Measurements from ENCODE around the gene ARMC12. TPM values are rescaled to one million over a fixed set of nuclear protein-coding genes. Genes with fewer than 3 reads are reported as not detected.
A peak's percentile ranks its signal among the peaks of the same experiment; 100 is the strongest.

Gene ARMC12
- total and polyA plus RNA-seq, 2 experiments from 2014 or later: 0.90 to 0.94 TPM

GRCh38 chr6:35718375-35718736, 18.5 kb upstream of the ARMC12 start (continued):
- TF ChIP-seq EZH2 (IDR thresholded peaks at IDR 0.05; ENCODE audit: low read depth, unreplicated experiment) (no peak), EZH2phosphoT487 (IDR thresholded peaks at IDR 0.05; ENCODE audit: unreplicated experiment) (no peak), CTCF (conservative IDR thresholded peaks at IDR 0.05; ENCODE audit: low read depth in 2 of 2) (no peak), POLR2AphosphoS5 (IDR thresholded peaks at IDR 0.05; ENCODE audit: low read depth) (no peak)

GRCh38 chr6:35718911-35719381, 17.9 kb upstream of the ARMC12 start:
- H3K27ac Mint-ChIP-seq: 0 out of 2 replicates have a peak overlapping the region, but pooled peaks have one; percentile 15
- peak; percentile 16 for ATAC-seq
- H3K27ac ChIP-seq (ENCODE audit: low read depth): peak overlapping the region; percentile 82

More at GRCh38 chr6:35718911-35719381, 17.9 kb upstream of the ARMC12 start:
- Histone ChIP-seq H3K4me2 (peak overlapping the region; percentile 53), H3F3A (replicated peaks; ENCODE audit: low read depth) (peaks cover 25% of the 10 kb centered on the region), H3K9me2 (ENCODE audit: insufficient read depth) (no peaks in the 10 kb centered on the region), H3K4me1 (ENCODE audit: insufficient read depth) (peaks cover 40% of the 10 kb centered on the region), H4K20me1 (replicated peaks; ENCODE audit: insufficient read depth) (no peaks in the 10 kb centered on the region), H2AFZ (peak overlapping the region; percentile 48), H3K79me2 (replicated peaks; ENCODE audit: insufficient read depth) (no peaks in the 10 kb centered on the region), H3K36me3 (ENCODE audit: insufficient read depth) (no peaks in the 10 kb centered on the region), H3K27me3 (ENCODE audit: insufficient read depth) (no peaks in the 10 kb centered on the region), H3K4me3 (no peak overlapping the region)
- Mint-ChIP-seq H3K36me3 (ENCODE audit: low read depth) (no peaks in the 10 kb centered on the region), H3K4me3 (peak overlapping the region; percentile 8; the same call in 1 of the 3 replicates), H3K27me3 (ENCODE audit: insufficient read depth, low read depth, poor library complexity) (peaks cover 28% of the 10 kb centered on the region), H3K4me1 (peaks cover 52% of the 10 kb centered on the region), H3K9me3 (no peaks in the 10 kb centered on the region)
- TF ChIP-seq, protein P1, sequence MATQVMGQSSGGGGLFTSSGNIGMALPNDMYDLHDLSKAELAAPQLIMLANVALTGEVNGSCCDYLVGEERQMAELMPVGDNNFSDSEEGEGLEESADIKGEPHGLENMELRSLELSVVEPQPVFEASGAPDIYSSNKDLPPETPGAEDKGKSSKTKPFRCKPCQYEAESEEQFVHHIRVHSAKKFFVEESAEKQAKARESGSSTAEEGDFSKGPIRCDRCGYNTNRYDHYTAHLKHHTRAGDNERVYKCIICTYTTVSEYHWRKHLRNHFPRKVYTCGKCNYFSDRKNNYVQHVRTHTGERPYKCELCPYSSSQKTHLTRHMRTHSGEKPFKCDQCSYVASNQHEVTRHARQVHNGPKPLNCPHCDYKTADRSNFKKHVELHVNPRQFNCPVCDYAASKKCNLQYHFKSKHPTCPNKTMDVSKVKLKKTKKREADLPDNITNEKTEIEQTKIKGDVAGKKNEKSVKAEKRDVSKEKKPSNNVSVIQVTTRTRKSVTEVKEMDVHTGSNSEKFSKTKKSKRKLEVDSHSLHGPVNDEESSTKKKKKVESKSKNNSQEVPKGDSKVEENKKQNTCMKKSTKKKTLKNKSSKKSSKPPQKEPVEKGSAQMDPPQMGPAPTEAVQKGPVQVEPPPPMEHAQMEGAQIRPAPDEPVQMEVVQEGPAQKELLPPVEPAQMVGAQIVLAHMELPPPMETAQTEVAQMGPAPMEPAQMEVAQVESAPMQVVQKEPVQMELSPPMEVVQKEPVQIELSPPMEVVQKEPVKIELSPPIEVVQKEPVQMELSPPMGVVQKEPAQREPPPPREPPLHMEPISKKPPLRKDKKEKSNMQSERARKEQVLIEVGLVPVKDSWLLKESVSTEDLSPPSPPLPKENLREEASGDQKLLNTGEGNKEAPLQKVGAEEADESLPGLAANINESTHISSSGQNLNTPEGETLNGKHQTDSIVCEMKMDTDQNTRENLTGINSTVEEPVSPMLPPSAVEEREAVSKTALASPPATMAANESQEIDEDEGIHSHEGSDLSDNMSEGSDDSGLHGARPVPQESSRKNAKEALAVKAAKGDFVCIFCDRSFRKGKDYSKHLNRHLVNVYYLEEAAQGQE (IDR thresholded peaks at IDR 0.05; ENCODE audit: unreplicated experiment): no peak
- TF ChIP-seq EZH2 (IDR thresholded peaks at IDR 0.05; ENCODE audit: low read depth, unreplicated experiment): no peak
- no peak for TF ChIP-seq JUNB (IDR thresholded peaks at IDR 0.05; ENCODE audit: unreplicated experiment)
- TF ChIP-seq NANOG (IDR thresholded peaks at IDR 0.05; ENCODE audit: borderline replicate concordance): no peak
- no peak for TF ChIP-seq ZNF462 (CRISPR knock-in tag; IDR thresholded peaks at IDR 0.05)
- no peak for TF ChIP-seq ZNF114 (CRISPR knock-in tag; IDR thresholded peaks at IDR 0.05)
- DNase-seq (ENCODE audit: low spot score): no peak
